ENCODE results near the gene SIPA1L3.
"Not testable (repeated sequence)": the region's sequence is repeated elsewhere in the genome, so short reads cannot be mapped to it uniquely, and the experiment has no call there.

GRCh38 chr19:38230506-38231133, 323.6 kb downstream of the SIPA1L3 start:
- TF ChIP-seq CTCF (conservative IDR thresholded peaks at IDR 0.05); ZFX (IDR thresholded peaks at IDR 0.05): not testable (repeated sequence)

Data from C4-2B (cell line).